ENCODE data around the gene DDX47. TPM values are rescaled to one million over a fixed set of nuclear protein-coding genes. Genes with fewer than 3 reads are reported as not detected.

DDX47 gene
- total and polyA plus RNA-seq, 2 of the 4 experiments (the other 2 are of a cell fraction): 77.8 to 89.5 TPM

DNA sequence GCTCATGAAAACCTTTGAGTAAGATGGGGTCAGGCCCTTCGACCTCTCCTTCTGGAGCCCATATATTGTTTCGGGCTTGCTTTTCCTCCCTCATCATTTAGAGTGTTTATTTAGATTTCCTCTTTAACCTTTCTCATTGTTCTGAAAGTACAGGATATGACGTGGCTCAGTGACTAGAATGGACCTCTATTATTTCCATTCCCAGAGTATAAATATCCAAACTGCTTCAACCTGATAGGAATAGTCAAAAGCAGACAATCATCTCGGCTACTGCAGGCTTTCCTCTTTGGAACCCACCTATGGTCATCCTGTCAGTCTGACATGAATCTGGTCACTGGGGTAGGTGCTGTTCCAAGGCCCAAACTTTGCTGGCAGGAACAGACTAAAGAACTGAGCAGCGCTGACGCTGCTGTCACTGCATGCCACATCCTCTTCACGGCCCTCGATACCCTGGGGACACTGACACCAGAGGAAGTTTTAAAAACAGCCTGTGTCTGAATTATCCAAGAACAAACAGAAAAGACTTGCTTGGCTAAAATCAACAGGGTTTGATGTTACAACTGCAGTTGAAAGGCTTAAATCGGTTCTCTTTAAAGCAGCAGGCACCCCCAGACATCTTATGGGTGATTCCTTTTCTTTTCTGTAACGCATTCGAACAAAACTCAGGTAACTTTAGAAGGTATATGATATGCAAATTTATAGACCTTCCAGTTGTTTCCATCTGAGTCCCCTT lies 5.0 kb upstream of the DDX47 start:
- H2BK20ac ChIP-seq (ENCODE audit: low read depth, low read length): peak overlapping the region; percentile 82
- no peak for TF ChIP-seq BHLHE40 (IDR thresholded peaks at IDR 0.05; ENCODE audit: low read depth, low read length)
- no peak for TF ChIP-seq RAD21 (IDR thresholded peaks at IDR 0.05; ENCODE audit: low read length)
- TF ChIP-seq CHD1 (IDR thresholded peaks at IDR 0.05; ENCODE audit: low read depth, low read length): no peak
- no peak for TF ChIP-seq CEBPB (IDR thresholded peaks at IDR 0.05; ENCODE audit: low read depth, low read length)
- peak overlapping the region; percentile 48 for H3K18ac ChIP-seq (ENCODE audit: low read depth, low read length)
- ChIA-PET POLR2A (ENCODE audit: unreplicated experiment) (interaction anchor here (0.5 to 0.7 kb wide), 2 partner anchors 11 to 393 kb away, joined by 3 to 4 read pairs; no protein-coding TSS in a partner anchor), CTCF (interaction anchor here (0.6 to 0.8 kb wide), 2 partner anchors 18 to 200 kb away, joined by 4 to 5 read pairs; no protein-coding TSS in a partner anchor)
- no peaks in the 10 kb centered on the region for H3K27me3 ChIP-seq (ENCODE audit: control insufficient read depth, insufficient read depth, low read length)
- peak overlapping the region; percentile 36 for H2AFZ ChIP-seq (replicated peaks; ENCODE audit: low read length, poor library complexity)
- H3K9me1 ChIP-seq (ENCODE audit: insufficient read depth, low read length): peaks cover 15% of the 10 kb centered on the region
- no peaks in the 10 kb centered on the region for H4K20me1 ChIP-seq (ENCODE audit: insufficient read depth, low read length)
- H3K4ac ChIP-seq (ENCODE audit: low read depth, low read length): peak overlapping the region; percentile 88
- H3K56ac ChIP-seq (ENCODE audit: extremely low read depth, insufficient read depth, low read length): peak overlapping the region; percentile 37
- H2BK15ac ChIP-seq (ENCODE audit: low read depth, low read length): peak overlapping the region; percentile 90; the same call in 2 of the 3 replicates
- H3K79me1 ChIP-seq (ENCODE audit: low read depth in 1 of 2, low read length in 2 of 2): peaks cover 3 to 7% of the 10 kb centered on the region in 2 experiments; a peak in 2 of 4 replicates
- dilution Hi-C loops (cut with HindIII; ENCODE audit: low sequenced_read_pairs, unreplicated experiment) (no loop called here), in situ Hi-C loops (cut with MboI; ENCODE audit: low sequenced_read_pairs) (no loop called here), intact Hi-C loops (cut with micrococcal nuclease) (no loop called here)
- peak overlapping the region; percentile 67 to 71 for H4K8ac ChIP-seq (ENCODE audit: low read depth in 2 of 2, low read length in 2 of 2)
- H3K23ac ChIP-seq (ENCODE audit: low read depth, low read length): peak overlapping the region; percentile 78
- H3K36me3 ChIP-seq (ENCODE audit: control insufficient read depth, insufficient read depth, low read length): no peaks in the 10 kb centered on the region
- no peaks in the 10 kb centered on the region for H3K9me3 ChIP-seq (ENCODE audit: control insufficient read depth, insufficient read depth, low read length)
- H2BK120ac ChIP-seq (ENCODE audit: low read depth, low read length): peak overlapping the region; percentile 92
- peak overlapping the region; percentile 98 for H3K27ac ChIP-seq (ENCODE audit: insufficient read depth, low read length)
- peak overlapping the region; percentile 86 for H3K14ac ChIP-seq (replicated peaks; ENCODE audit: low read depth, low read length)
- peak overlapping the region; percentile 96 for H2BK5ac ChIP-seq (ENCODE audit: low read depth, low read length, poor library complexity, severe bottlenecking)
- H4K5ac ChIP-seq (ENCODE audit: low read depth, low read length): peak overlapping the region; percentile 69
- H4K91ac ChIP-seq (ENCODE audit: insufficient read depth, low read depth, low read length): peak overlapping the region; percentile 87
- H2AK5ac ChIP-seq (ENCODE audit: low read depth, low read length): peak overlapping the region; percentile 79
- peak; percentile 6 for ATAC-seq (ENCODE audit: low read depth)
- no peak overlapping the region for H3K4me3 ChIP-seq (ENCODE audit: insufficient read depth, low read depth, low read length)
- peak; percentile 71 for DNase-seq
- peak overlapping the region; percentile 59 for H3K9ac ChIP-seq (ENCODE audit: low read depth, low read length)
- no TSS peak for BruUV-seq (replicated peaks)
- WGBS, 2 experiments (ENCODE audit: extremely low coverage in 2 of 2, insufficient read length in 1 of 2): 54% methylated on average over 5 of the region's 11 CpGs; no CpG with 5 or more reads in 1 of the 2 experiments
- H2AK9ac ChIP-seq (replicated peaks; ENCODE audit: low read depth, low read length, poor library complexity): peak overlapping the region; percentile 28
- peak overlapping the region; percentile 20 for H3K4me2 ChIP-seq (ENCODE audit: low read depth, low read length)
- H3K4me1 ChIP-seq (ENCODE audit: control insufficient read depth, insufficient read depth, low read length): peaks cover 16% of the 10 kb centered on the region
